ENCODE results near the gene AEBP2.

DNA sequence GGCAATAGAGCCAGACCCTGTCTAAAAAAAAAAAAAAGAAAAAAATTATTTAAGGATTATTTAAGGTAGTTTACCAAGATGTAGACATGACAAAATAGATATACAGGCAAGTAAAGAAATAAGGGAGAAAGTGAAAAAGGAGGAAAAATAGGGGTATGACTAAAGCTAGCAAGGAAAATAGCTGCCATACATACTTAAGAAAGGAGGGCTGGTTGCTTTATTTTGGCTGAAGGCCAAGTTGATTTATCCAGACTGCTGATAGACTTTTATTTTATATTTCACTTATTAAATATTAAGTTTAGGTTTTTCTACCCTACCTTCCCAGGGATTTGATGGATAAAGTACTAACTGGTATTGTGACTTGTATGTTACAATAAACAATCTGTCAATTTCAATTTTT is 8.3 kb upstream of the AEBP2 start:
- TF ChIP-seq, protein P1, sequence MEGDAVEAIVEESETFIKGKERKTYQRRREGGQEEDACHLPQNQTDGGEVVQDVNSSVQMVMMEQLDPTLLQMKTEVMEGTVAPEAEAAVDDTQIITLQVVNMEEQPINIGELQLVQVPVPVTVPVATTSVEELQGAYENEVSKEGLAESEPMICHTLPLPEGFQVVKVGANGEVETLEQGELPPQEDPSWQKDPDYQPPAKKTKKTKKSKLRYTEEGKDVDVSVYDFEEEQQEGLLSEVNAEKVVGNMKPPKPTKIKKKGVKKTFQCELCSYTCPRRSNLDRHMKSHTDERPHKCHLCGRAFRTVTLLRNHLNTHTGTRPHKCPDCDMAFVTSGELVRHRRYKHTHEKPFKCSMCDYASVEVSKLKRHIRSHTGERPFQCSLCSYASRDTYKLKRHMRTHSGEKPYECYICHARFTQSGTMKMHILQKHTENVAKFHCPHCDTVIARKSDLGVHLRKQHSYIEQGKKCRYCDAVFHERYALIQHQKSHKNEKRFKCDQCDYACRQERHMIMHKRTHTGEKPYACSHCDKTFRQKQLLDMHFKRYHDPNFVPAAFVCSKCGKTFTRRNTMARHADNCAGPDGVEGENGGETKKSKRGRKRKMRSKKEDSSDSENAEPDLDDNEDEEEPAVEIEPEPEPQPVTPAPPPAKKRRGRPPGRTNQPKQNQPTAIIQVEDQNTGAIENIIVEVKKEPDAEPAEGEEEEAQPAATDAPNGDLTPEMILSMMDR (IDR thresholded peaks at IDR 0.05) = no peak
- no peak for TF ChIP-seq POLR2AphosphoS5 (IDR thresholded peaks at IDR 0.05; ENCODE audit: insufficient read depth in 1 of 2, low read depth in 1 of 2)
